Ramos (cell line): ENCODE data around the gene ADAT2.
"Not testable (repeated sequence)": the region's sequence is repeated elsewhere in the genome, so short reads cannot be mapped to it uniquely, and the experiment has no call there.

ENCODE experiments used
- in situ Hi-C: fragments of 300-500 bp; cut with MboI; formaldehyde crosslinking; loops from one replicate; pipeline ENCODE4 v1.14.3; 2022; ENCODE audit warnings: low sequenced_read_pairs; ENCODE audit not compliant: unreplicated experiment

ADAT2 gene

DNA sequence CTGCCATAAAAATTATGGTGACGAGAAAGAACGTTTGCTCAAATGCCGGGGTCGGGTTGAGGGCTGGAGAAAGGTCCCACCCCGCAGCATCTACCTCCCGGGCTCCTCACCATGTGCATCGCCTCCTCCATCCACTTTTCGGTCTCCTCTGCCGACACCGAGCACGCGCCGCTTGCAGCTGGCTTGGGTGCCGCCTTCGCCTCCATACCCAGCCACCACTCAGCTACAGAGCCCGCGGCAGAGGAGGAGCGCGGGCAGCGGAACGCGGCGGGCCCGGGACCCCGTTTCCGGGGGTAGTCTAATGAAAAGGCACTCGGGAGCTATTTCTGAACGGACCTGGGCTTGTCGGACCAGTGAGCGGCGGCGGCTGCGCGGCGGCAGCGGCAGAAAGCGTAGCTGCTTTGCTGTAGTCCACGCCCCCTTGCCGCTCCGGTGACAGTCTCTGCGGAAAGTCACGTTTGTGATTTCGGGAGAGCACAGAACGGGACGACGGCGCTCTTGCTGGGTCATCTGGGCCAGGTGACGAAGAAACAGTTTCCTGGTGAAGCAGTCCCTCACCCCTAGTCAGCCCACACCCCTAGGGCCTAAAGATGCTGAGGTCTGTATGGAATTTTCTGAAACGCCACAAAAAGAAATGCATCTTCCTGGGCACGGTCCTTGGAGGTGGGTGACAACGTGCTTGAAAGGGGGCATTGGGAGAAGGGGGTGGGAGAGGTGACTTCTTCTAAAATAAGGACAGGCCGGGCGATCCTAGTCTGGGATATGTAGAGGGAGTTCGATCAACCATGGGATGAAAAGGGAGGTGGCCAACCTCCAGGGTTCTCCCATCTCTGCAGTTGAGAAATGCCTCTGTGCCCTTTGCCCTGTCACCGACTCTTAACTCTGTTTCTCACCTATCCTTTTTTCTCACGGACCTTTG lies at the start of gene ADAT2, which contains the start of gene PEX3:
Gene ADAT2, minus strand, starts transcription at position 243 of the 919 bp plus-strand sequence. Its CDS starts 37 bp downstream, at position 206.
Gene PEX3, plus strand, starts transcription at position 353 of the 919 bp plus-strand sequence. Its CDS starts 238 bp downstream, at position 591.
- in situ Hi-C loops = no loop called here

DNA sequence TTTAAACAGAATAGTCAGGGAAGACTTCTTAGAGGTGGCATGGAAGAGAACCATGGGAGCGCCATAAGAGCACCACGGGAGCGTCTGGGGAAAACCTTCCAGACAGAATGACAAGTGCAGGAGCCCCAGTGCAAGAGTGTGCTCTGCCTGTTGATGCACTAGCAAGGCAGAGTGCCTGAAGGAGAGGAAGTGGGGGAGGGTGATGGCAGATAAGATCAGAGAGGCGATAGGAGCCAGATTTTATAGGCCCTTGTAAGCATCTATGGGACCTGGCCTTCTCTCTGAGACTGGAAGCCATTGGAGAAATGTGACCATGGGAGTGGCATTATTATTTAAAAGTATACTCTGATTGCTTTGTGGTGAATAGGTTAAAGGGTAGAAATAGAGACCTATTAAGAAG lies 47.9 kb upstream of the ADAT2 start:
- in situ Hi-C loops = no loop called here

DNA sequence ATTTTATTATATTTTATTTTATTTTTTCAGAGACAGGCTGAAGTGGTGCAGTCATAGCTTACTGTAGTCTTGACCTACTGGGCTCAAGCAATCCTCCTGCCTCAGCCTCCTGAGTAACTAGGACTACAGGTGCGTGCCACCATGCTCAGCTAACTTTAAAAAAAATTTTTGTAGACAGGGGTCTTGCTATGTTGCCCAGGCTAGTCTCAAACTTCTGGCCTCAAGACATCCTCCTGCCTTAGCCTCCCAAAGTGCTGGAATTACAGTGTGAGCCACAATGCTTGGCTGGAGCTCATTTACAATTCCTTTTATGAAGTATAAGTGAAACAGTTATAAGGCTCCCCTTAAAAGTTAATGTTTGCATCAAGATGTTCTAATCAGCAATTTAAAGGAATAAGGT lies 46.5 kb upstream of the ADAT2 start:
- in situ Hi-C loops = no loop called here

DNA sequence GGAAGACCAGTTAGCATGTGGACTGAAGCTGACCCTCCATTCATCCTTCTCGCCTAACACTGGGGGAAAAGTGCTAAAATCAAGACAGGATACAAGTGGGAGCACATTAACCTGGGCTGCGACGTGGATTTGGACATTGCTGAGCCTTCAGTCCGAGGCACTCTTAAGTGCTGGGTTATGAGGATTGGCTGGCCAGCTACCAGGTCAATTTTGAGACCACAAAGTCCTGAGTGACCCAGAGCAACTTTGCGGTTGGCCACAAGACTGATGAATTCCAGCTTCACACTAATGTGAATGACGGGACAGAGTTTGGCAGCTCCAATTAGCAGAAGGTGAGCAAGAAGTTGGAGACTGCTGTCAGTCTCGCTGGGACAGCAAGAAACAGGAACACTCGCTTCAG lies 40.3 kb upstream of the ADAT2 start:
- in situ Hi-C loops = no loop called here

DNA sequence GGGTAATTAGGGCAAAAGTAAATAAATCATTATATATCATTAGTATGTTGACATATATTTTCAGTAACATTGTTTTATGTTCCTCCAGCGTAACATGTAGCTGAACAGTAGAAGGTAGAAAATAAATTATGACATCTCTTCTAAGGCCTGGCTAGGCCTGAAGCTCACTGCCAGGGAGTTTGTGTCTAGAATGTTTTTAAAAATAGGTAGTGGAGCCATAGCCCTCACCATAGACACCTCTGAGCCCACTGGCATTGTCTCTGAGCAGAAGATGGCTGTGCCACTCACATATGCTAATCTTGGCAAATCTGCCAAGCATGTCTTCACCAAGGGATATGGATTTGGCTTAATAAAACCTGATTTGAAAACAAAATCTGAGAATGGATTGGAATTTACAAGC lies 39.7 kb upstream of the ADAT2 start:
- in situ Hi-C loops = no loop called here

DNA sequence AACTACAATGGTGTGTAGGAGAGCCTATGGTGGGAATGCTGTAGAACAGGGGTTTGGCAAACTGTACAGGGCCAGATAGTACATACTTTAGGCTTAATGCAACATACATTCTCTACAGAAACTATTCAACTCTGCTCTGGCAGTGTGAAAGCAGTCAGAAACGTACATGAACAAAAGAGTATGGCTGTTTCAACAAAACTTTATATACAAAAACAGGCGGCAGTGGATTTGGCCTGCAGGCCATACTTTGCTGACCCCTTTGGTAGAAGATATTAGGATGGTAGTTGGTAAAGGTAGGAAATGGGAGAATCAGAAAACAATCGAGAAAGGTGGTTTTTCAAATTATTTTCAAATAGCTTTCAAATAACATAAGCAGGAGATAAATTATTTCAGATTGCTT lies 36.3 kb upstream of the ADAT2 start:
- in situ Hi-C loops = no loop called here

DNA sequence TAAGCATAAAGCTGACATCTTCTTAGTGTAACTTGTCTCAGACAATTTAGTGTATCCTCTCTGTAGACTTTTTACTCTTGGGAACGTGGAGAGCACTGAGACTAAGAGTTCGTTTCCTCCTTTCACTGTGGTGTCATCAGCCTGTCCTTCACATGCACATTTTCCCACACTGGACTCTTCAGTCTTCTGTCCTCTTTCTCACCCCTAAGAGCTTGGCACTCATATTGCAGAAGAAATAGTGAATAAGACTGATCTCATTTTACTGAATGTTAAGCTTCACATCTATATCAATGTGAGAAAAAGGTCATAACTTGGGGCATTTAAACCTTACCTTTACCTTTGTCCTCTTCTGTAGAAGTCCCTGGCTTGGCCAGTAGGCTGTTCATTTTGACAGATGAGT lies 35.5 kb upstream of the ADAT2 start:
- in situ Hi-C loops = no loop called here

DNA sequence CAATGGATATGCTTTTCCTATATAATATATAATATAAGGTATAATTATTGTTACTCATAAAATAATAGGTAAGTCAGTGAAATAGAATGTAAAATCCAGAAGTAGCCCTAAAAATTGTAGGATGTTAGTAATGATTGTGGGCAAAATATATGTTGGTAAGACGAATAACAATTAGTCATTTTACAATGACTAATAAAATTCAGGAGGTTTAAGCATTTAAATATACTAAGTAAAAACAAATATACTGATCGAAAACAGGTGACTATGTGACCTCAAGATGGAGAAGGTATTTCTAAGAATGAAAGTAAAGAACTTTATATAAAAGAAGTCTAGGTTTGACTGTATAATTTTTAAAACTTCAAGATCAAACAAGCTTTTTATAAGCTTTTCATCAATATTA lies 32.1 kb upstream of the ADAT2 start:
- in situ Hi-C loops = no loop called here

DNA sequence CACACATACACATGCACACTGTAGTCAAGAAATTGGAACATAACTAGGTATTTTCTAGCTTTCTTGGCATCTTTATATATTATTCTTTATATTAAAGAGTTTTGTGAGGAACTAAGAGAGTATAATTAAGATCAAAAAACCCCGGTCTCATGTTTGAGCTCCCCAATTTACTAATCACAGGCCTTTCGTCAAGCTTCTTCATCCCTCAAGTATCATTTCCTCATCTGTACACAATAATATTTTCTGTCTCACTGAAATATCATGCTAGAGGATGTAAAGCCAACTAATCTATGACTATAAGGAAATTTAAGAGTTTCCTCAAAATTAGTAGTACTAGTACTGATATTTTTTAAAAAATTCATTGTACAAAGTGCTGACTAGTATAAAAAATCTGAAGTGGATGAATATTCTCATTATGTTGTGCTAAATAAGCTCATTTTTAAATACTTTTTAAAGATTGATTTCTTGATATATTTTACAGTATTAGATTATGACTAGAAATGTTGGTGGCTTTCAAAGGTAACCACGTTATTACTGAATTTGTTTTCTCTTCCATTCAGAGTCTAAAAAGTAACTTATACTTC lies 28.1 kb upstream of the ADAT2 start:
- in situ Hi-C loops = no loop called here

DNA sequence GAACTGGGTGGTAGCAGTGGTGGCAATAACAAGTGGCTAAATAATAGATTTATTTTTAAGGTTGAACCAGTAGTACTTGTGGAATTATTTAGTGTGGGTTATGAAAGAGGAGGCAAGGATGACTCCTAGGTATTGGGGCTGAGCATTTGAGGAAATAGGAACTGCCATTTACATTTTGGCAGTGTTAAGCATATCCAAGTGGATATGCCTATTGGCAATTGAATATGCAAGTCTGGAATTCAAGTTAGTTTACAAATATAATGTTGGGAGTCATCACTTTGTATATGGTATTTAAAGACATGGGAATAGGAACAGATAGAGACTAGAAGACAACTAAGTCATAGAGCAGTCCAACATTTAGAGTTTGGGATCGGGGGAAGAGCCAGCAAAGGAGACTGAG lies 26.1 kb upstream of the ADAT2 start:
- in situ Hi-C loops = no loop called here

DNA sequence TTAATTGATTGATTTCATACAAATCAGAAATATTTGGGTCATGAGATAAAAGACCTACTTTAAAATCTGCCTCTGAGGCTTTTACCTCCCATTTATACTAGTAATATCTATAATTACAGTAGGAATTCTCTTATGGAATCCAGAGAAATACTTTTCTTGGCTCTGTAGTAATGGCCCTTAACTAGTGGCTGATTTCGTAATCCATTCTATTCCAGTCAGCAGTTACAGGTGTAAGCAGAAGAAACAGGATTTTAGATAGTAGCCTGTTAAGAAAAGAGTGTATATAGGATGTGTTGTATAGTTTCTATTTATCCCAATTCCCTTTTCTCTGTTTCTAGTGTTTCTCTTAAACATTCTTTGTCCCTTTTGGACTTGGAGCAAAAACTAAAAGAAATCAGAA lies 21.3 kb upstream of the ADAT2 start:
- in situ Hi-C loops = no loop called here

DNA sequence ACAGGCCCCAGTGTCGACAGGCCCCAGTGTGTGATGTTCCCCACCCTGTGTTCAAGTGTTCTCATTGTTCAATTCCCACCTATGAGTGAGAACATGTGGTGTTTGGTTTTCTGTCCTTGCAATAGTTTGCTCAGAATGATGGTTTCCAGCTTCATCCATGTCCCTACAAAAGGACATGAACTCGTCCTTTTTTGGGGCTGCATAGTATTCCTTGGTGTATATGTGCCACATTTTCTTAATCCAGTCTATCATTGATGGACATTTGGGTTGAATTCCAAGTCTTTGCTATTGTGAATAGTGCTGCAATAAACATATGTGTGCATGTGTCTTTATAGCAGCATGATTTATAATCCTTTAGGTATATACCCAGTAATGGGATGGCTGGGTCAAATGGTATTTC lies 18.3 kb upstream of the ADAT2 start:
- in situ Hi-C loops = not testable (repeated sequence)

DNA sequence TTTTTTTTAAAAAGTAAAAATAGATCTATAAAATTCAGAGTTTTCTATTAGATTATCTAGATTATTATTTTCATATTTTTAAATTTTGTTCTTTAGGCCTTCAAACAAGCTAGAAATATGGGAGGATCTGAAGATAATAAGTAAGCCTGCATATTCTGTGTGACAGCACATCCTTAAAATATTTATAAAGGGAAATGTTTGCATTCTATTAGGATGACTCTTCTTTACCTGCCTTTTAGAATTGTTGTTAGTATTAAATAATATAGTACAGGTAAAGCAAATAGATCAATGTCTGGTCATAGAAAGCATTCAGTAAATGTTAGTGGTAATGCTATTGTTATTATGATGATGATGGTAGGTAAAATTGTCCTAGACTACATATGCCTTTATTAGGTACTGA lies 17.5 kb upstream of the ADAT2 start:
- in situ Hi-C loops = no loop called here

DNA sequence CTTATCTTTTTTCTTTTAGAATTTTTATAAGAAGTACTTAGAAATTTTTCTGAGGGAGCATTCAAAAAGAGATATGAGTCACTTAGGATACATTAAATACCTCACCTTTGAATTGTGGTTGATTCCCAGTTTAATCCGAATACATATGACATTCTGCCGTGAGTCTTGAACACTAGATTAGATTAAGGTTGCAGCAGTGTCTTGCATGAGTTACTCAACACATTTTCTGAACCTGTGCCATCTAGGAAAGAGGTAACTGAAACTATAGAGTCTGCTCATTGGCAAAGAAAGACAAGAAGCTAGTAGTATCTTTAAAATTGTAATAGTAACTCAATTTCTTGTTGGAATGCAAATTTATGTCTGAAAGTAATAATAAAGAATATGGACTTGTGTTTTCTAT lies 15.1 kb upstream of the ADAT2 start:
- in situ Hi-C loops = no loop called here

DNA sequence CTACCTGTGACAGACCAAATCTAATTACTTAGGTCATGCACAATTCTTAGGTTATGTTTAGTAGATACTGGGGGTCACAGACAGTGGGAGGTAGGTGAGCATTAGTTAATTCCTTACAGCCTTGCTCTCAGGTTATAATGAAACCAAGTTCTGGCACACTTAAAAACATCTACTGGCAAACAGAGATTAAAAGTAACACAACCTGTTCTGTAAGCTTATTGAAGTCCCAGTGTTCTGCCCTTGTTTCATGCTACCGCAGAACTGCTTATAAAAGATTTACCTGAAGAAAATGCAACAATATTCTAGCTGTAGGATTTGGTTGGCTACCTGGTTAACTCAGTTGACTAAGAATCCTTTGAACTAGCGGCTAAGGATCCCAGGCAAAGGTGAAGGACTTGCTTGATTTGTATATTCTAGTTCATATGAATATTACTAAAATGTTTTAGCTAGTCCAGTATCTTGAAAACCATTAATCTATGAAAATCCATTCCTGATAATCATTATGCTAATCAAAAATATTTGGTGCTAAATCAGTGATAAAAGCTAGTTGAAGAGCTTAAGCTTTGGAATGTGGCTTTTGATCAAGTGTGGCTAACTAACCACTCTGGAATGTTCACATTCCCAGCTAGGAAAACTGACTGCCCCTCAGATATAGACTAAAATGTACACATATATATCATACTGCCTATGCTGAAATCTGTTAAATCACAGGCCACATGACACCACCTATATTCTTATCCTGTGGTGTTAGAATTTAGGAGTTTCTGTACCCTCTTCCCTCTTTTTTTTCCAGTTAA lies 7.3 kb upstream of the ADAT2 start:
- in situ Hi-C loops = no loop called here

DNA sequence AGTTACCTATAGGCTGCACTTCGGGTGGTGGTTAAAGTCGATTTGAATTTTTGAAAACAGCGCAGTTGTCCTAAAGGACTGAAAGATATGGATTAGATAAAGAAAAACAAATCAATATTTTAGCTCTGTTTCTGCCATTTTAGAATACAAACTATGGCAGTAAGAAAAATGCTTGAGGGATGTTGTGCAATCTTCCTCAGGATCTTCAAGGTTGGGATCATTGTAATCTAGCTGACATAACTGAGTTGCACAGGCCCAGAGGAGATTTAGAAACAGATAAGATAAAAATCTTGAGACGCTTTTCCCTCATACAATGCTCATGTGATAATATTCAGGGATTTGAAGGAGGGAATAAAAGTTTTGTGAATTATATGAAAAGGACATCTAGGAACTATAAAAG lies 1.0 kb upstream of the ADAT2 start:
- in situ Hi-C loops = no loop called here

DNA sequence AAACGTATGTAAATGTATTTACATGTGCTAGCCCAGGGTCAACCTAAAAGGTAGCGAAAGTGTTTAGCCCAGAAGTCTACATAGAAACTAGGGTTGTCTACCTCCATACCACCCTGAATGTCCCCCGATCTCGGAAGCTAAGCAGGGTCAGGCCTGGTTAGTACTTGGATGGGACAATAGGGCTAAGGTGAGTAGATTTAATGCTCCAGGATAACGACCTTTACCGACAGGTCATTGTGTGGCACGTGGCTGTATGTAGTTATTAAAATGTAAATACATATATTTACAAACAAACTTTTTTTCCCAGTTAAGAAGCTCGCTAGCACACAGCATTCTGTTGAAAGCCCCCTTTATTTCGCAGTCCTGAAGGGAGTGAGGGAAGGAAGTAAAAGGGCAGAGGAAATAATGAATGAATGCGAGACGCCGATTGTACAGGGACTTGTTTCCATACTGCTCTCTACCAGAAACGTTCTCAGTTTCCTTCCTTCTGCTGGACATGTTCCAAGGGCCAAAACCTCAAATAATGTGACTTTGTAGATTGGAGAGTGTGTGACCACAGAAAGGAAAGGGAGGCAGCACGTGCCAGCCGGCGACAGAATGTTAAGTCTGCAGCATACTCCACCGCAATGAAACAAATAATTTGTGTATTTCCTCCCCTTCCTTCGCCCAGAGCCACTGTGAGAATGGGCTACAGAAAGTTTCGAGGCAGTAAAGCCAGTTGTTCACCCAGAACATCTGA lies 612 bp downstream of the ADAT2 start:
- in situ Hi-C loops = no loop called here

DNA sequence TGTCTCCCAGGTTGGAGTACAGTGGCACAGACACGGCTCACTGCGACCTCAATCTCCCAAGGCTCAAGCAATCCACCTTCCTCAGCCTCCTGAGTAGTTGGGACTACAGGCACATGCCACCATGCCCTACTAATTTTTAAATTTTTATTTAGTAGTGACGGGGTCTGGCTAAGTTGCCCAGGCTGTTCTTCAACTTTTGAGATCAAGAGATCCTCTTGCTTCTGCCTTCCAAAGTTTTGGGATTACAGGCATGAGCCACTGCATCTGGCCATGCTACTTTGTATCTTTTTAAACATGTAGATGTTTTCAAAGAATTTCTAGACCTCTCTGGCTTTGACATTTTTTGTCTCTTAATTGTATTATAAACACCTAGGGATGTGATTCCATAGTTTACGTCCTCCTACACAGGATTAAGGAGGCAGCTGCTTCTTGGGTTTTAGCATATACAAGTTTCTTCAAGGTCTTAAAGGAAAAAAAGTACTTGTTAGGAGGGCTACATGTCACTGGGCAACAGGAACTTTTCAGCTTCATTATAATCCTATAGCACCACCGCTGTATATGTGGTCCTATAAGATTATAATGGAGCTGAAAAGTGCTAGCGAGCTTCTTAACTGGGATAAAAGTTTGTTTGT lies 1.3 kb downstream of the ADAT2 start:
- in situ Hi-C loops = no loop called here

DNA sequence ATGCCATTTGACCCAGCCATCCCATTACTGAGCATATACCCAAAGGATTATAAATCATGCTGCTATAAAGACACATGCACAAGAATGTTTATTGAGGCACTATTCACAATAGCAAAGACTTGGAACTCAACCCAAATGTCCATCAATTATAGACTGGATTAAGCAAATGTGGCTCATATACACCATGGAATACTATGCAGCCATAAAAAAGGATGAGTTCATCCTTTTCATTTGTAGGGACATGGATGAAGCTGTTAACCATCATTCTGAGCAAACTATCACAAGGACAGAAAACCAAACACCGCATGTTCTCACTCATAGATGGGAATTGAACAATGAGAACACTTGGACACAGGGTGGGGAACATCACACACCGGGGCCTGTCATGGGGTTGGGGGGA lies 2.6 kb downstream of the ADAT2 start:
- in situ Hi-C loops = not testable (repeated sequence)

DNA sequence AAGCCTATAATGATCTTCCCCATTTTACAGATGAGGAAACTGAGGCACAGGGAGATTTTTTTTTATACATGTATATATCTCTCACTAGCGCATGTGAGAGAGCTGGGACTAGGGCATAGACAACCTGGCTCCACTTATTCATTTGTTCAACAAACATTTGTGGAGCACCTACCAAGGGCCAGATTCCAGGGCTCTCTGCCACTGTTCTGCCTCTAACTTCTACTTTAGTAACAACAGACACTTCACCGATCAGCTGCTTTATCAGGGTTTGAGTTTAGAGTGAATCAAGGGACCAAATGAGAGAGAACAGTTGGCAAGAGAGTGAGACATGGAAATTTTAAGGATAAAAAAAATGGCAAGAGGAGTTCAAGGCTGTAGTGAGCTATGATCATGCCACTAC lies 7.4 kb downstream of the ADAT2 start:
- in situ Hi-C loops = no loop called here
